HepG2 (cell line): ENCODE results near the gene MKX. TPM values are rescaled to one million over a fixed set of nuclear protein-coding genes. Genes with fewer than 3 reads are reported as not detected.

Experiments used
- ELF1 ChIP-seq: sonication (generic); formaldehyde crosslinking; IDR thresholded peaks from 2 replicates; pipeline ENCODE4 v1.4.0; 2020; ENCODE audit warnings: missing genetic modification reagents
- GATAD1 ChIP-seq: IDR thresholded peaks from 2 replicates; pipeline ENCODE4 v1.6.1; 2016; ENCODE audit warnings: missing genetic modification reagents, missing compliant biosample characterization
- GZF1 ChIP-seq: sonication (generic); formaldehyde crosslinking; IDR thresholded peaks from 2 replicates; pipeline ENCODE4 v1.5.1; 2020; ENCODE audit warnings: mild to moderate bottlenecking, missing genetic modification reagents
- IKZF4 ChIP-seq: sonication (generic); formaldehyde crosslinking; IDR thresholded peaks from 2 replicates; pipeline ENCODE4 v1.5.1; 2020; ENCODE audit warnings: borderline replicate concordance, mild to moderate bottlenecking, low read depth, missing genetic modification reagents; ENCODE audit errors: not compliant biosample characterization
- MYNN ChIP-seq: sonication (generic); formaldehyde crosslinking; IDR thresholded peaks from 2 replicates; pipeline ENCODE4 v1.4.0; 2020; ENCODE audit warnings: mild to moderate bottlenecking, low read depth, missing genetic modification reagents
- NR1H2 ChIP-seq: sonication (generic); formaldehyde crosslinking; IDR thresholded peaks from 2 replicates; pipeline ENCODE4 v1.8.1; 2022; ENCODE audit warnings: low read depth, missing genetic modification reagents, borderline replicate concordance
- POLR2G ChIP-seq: fragments of 200-400 bp; formaldehyde crosslinking; IDR thresholded peaks from 2 replicates; pipeline ENCODE4 v1.6.1; 2018; ENCODE audit warnings: mild to moderate bottlenecking, low read depth, low read length, moderate library complexity
- RAD21 ChIP-seq: fragments of 450-650 bp; formaldehyde crosslinking; IDR thresholded peaks from 2 replicates; pipeline ENCODE4 v1.5.0; 2020; ENCODE audit warnings: mild to moderate bottlenecking
- SMARCE1 ChIP-seq: fragments of 450-650 bp; IDR thresholded peaks from 2 replicates; pipeline ENCODE4 v1.6.1; 2017; ENCODE audit warnings: borderline replicate concordance
- SPEN ChIP-seq: sonication (generic); formaldehyde crosslinking; IDR thresholded peaks from 2 replicates; pipeline ENCODE4 v1.5.1; 2020; ENCODE audit warnings: low read depth, mild to moderate bottlenecking, missing genetic modification reagents
- YEATS4 ChIP-seq: sonication (generic); formaldehyde crosslinking; IDR thresholded peaks from 2 replicates; pipeline ENCODE4 v1.4.0; 2020; ENCODE audit warnings: missing genetic modification reagents, borderline replicate concordance
- ZMYM4 ChIP-seq: sonication (generic); formaldehyde crosslinking; IDR thresholded peaks from 2 replicates; pipeline ENCODE4 v1.8.1; 2023; ENCODE audit warnings: mild to moderate bottlenecking, missing genetic modification reagents
- ZNF24 ChIP-seq: fragments of 450-650 bp; IDR thresholded peaks from 2 replicates; pipeline ENCODE4 v1.6.1; 2017; ENCODE audit warnings: antibody characterized with exemption, mild to moderate bottlenecking
- ZNF614 ChIP-seq: IDR thresholded peaks from 2 replicates; pipeline ENCODE4 v1.6.1; 2018; ENCODE audit warnings: missing biosample characterization, missing genetic modification reagents, inconsistent platforms, borderline replicate concordance
- ZNF674 ChIP-seq: sonication (generic); formaldehyde crosslinking; IDR thresholded peaks from 2 replicates; pipeline ENCODE4 v1.5.0; 2020; ENCODE audit warnings: low read depth, mild to moderate bottlenecking, missing genetic modification reagents
- ZNF850 ChIP-seq: sonication (generic); formaldehyde crosslinking; conservative IDR thresholded peaks from 2 replicates; pipeline ENCODE4 v1.9.0; 2021; ENCODE audit warnings: mild to moderate bottlenecking, missing genetic modification reagents
- polyA plus RNA-seq, 8 experiments: library from polyadenylated mRNA; depleted of rRNA in 3 of 8; stranded (reverse) in 7 of 8; unstranded in 1 of 8; fragments of >200 nt; fragmentation: Illumina TruSeq in 4 of 8; extraction: Trizol in 4 of 8; gene quantifications; 2 replicates each; pipeline versions ENCODE4 v1.2.1 to v1.2.3, GENCODE V29; 2011 to 2016; ENCODE audit warnings: low read depth in 4 of 8, missing spikeins in 1 of 8, mixed read lengths in 1 of 8; ENCODE audit not compliant: insufficient read depth in 1 of 8
- total RNA-seq, 5 experiments: library from RNA; depleted of rRNA; stranded (reverse); fragments of >200 nt; fragmentation: Illumina TruSeq; extraction: Trizol; gene quantifications; 2 replicates each; pipeline ENCODE4 v1.2.3, GENCODE V29; 2016; ENCODE audit warnings: low read depth in 1 of 5
- TF ChIP-seq, protein P1 (sequence below): IDR thresholded peaks from 2 replicates; pipeline ENCODE4 v1.6.1; 2016; ENCODE audit warnings: mild to moderate bottlenecking
- TF ChIP-seq, protein P2 (sequence below): sonication (generic); formaldehyde crosslinking; IDR thresholded peaks from 2 replicates; pipeline ENCODE4 v1.4.0; 2020; ENCODE audit warnings: missing genetic modification reagents, borderline replicate concordance
- TF ChIP-seq, protein P3 (sequence below): sonication (generic); formaldehyde crosslinking; IDR thresholded peaks from 2 replicates; pipeline ENCODE4 v1.8.1; 2023; ENCODE audit warnings: mild to moderate bottlenecking, missing genetic modification reagents
- TF ChIP-seq, protein P4 (sequence below), 2 experiments: fragments of 450-650 bp in 1 of 2; sonication (generic) in 1 of 2; formaldehyde crosslinking; IDR thresholded peaks; 2 replicates each; pipeline versions ENCODE4 v1.5.0 to v1.8.0; 2020 to 2022; ENCODE audit warnings: mild to moderate bottlenecking in 1 of 2, missing genetic modification reagents in 1 of 2
- TF ChIP-seq, protein P5 (sequence below): sonication (generic); formaldehyde crosslinking; IDR thresholded peaks from 2 replicates; pipeline ENCODE4 v1.5.0; 2020; ENCODE audit warnings: missing genetic modification reagents

Gene MKX
- total and polyA plus RNA-seq, 2 of the 13 experiments (the other 11 are each of a cell fraction or from before 2014, with no cell fraction given), result not detected

DNA sequence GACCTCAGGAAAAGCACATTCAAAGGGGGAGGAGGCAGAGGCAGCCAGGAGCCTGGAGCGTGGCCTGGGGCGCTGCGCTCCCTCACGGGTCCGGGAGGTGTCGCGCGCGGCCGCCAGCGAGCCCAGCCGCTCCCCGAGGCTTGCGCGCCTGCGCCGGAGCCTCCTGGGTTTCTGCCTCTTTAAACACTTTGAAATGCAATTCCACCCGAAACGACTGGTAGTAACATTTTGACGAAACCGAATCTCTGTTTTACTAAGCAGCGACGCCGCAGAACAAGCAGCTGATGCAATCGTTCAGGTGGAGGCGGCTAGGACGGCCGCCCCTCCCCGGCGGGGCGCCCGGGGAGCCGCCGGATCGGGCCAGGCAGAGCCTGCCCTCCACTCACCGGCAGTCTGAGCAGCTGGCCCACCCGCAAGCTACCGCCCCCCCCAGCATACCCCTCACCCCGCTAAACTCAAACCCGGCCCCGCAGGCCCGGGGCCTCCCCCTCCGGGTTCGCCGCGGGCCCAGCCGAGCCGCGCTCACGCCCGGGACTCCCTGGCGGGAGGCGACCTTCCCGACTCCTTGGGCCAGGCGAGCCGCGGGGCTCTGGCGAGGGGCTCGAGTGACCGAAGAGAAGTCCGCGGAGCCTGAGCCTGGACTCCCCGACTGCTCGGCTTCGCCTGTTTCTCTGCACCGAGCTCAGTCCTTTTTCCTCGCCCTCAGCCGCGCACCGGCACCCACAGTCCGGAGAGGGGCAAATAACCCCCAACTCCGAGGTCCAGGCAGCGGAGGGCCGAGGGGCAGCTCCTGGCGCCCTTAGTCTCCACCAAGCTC is 3.2 kb downstream of the MKX start (continued):
- TF ChIP-seq, protein P1, sequence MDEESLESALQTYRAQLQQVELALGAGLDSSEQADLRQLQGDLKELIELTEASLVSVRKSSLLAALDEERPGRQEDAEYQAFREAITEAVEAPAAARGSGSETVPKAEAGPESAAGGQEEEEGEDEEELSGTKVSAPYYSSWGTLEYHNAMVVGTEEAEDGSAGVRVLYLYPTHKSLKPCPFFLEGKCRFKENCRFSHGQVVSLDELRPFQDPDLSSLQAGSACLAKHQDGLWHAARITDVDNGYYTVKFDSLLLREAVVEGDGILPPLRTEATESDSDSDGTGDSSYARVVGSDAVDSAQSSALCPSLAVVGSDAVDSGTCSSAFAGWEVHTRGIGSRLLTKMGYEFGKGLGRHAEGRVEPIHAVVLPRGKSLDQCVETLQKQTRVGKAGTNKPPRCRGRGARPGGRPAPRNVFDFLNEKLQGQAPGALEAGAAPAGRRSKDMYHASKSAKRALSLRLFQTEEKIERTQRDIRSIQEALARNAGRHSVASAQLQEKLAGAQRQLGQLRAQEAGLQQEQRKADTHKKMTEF (CRISPR knock-in tag), result peak; percentile 44; the same call in 1 of the 2 replicates
- TF ChIP-seq POLR2G (no peak), YEATS4 (no peak; the same call in 1 of the 2 replicates), ZNF24 (no peak), ZNF614 (CRISPR knock-in tag) (no peak), ZNF674 (CRISPR knock-in tag) (no peak), ZMYM4 (peak; percentile 32; the same call in 1 of the 2 replicates), NR1H2 (CRISPR knock-in tag) (no peak), ZNF850 (CRISPR knock-in tag) (no peak), MYNN (CRISPR knock-in tag) (no peak), RAD21 (CRISPR knock-in tag) (peak; percentile 85), ELF1 (no peak), IKZF4 (CRISPR knock-in tag) (no peak), SPEN (CRISPR knock-in tag) (0 out of 2 replicates have a peak, but pooled peaks have one; percentile 15), SMARCE1 (no peak), GZF1 (CRISPR knock-in tag) (no peak), GATAD1 (CRISPR knock-in tag) (no peak)
- TF ChIP-seq, protein P2, sequence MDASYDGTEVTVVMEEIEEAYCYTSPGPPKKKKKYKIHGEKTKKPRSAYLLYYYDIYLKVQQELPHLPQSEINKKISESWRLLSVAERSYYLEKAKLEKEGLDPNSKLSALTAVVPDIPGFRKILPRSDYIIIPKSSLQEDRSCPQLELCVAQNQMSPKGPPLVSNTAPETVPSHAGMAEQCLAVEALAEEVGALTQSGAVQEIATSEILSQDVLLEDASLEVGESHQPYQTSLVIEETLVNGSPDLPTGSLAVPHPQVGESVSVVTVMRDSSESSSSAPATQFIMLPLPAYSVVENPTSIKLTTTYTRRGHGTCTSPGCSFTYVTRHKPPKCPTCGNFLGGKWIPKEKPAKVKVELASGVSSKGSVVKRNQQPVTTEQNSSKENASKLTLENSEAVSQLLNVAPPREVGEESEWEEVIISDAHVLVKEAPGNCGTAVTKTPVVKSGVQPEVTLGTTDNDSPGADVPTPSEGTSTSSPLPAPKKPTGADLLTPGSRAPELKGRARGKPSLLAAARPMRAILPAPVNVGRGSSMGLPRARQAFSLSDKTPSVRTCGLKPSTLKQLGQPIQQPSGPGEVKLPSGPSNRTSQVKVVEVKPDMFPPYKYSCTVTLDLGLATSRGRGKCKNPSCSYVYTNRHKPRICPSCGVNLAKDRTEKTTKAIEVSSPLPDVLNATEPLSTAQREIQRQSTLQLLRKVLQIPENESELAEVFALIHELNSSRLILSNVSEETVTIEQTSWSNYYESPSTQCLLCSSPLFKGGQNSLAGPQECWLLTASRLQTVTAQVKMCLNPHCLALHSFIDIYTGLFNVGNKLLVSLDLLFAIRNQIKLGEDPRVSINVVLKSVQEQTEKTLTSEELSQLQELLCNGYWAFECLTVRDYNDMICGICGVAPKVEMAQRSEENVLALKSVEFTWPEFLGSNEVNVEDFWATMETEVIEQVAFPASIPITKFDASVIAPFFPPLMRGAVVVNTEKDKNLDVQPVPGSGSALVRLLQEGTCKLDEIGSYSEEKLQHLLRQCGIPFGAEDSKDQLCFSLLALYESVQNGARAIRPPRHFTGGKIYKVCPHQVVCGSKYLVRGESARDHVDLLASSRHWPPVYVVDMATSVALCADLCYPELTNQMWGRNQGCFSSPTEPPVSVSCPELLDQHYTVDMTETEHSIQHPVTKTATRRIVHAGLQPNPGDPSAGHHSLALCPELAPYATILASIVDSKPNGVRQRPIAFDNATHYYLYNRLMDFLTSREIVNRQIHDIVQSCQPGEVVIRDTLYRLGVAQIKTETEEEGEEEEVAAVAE (CRISPR knock-in tag), result no peak
- TF ChIP-seq, protein P3, sequence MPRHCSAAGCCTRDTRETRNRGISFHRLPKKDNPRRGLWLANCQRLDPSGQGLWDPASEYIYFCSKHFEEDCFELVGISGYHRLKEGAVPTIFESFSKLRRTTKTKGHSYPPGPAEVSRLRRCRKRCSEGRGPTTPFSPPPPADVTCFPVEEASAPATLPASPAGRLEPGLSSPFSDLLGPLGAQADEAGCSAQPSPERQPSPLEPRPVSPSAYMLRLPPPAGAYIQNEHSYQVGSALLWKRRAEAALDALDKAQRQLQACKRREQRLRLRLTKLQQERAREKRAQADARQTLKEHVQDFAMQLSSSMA (CRISPR knock-in tag), result no peak
- TF ChIP-seq, protein P4, sequence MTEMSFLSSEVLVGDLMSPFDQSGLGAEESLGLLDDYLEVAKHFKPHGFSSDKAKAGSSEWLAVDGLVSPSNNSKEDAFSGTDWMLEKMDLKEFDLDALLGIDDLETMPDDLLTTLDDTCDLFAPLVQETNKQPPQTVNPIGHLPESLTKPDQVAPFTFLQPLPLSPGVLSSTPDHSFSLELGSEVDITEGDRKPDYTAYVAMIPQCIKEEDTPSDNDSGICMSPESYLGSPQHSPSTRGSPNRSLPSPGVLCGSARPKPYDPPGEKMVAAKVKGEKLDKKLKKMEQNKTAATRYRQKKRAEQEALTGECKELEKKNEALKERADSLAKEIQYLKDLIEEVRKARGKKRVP (CRISPR knock-in tag; IDR thresholded peaks at IDR 0.05), result peak; percentile 35 to 89; a peak in 2 of 4 replicates
- TF ChIP-seq, protein P5, sequence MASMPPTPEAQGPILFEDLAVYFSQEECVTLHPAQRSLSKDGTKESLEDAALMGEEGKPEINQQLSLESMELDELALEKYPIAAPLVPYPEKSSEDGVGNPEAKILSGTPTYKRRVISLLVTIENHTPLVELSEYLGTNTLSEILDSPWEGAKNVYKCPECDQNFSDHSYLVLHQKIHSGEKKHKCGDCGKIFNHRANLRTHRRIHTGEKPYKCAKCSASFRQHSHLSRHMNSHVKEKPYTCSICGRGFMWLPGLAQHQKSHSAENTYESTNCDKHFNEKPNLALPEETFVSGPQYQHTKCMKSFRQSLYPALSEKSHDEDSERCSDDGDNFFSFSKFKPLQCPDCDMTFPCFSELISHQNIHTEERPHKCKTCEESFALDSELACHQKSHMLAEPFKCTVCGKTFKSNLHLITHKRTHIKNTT (CRISPR knock-in tag), result no peak
